PC-9 (cell line): ENCODE results near the gene JMJD6.

Experiments used
- CTCF ChIP-seq: fragments of 200-600 bp; sonication (generic); conservative IDR thresholded peaks from 2 replicates; pipeline ENCODE4 v1.6.1; 2017; ENCODE audit warnings: mixed run types, antibody characterized with exemption, mild to moderate bottlenecking, moderate library complexity
- EZH2 ChIP-seq: fragments of 200-600 bp; sonication (generic); IDR thresholded peaks from 2 replicates; pipeline ENCODE4 v1.8.0; 2017; ENCODE audit warnings: antibody characterized with exemption, low read depth

- TF ChIP-seq CTCF (no peak), EZH2 (no peak)
Measured at GRCh38 chr17:76672892-76673291, 53.5 kb downstream of the JMJD6 start.
